Measurements from ENCODE around the gene NPAS1. TPM values are rescaled to one million over a fixed set of nuclear protein-coding genes. Genes with fewer than 3 reads are reported as not detected.
"Not testable (repeated sequence)": the region's sequence is repeated elsewhere in the genome, so short reads cannot be mapped to it uniquely, and the experiment has no call there.

The NPAS1 gene
- total and polyA plus RNA-seq, 5 experiments from 2014 or later: 0.16 to 1.1 (median 0.60) TPM

- H3K27me3 Mint-ChIP-seq, ATAC-seq, DNase-seq, H3K4me3 Mint-ChIP-seq, H3K9me3 Mint-ChIP-seq, H3K27ac Mint-ChIP-seq: not testable (repeated sequence)
- Mint-ChIP-seq H3K36me3 (peaks cover 0 to 75% (median 7%) of the 10 kb centered on the region in 3 donors), H3K4me1 (peaks cover 8 to 16% (median 10%) of the 10 kb centered on the region in 4 donors)
- POLR2A ChIA-PET: interaction anchor here (1.5 to 4.6 kb wide), 3 partner anchors 34 to 45 kb away, joined by 3 to 49 read pairs (median 6); partner anchors contain the start of gene ZC3H4
These were observed 58.7 kb downstream of the NPAS1 start for GRCh38 chr19:47078351-47078750.

DNA sequence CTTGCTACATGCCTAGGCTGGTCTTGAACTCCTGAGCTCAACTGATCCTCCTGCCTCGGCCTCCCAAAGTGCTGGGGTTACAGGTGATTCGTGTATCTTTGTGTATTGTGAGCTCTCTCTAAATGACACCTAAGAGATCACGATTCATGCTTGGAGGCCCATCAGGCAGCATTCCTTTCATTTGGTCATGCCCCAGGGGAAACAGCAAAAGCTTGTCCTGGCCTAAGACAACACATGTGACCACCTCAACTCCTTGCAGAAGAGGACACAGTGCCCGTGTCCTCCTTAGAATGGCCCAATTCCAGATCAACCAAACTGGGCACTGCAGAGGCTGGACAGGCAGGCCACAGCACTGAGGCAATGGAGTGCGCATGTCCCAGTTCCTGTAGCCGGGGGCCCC lies 61.5 kb downstream of the NPAS1 start:
- Mint-ChIP-seq H3K4me1 (peaks cover 0 to 2% (median 0%) of the 10 kb centered on the region in 4 donors), H3K4me3 (no peak overlapping the region), H3K27ac (peak overlapping the region in 1 of 10 donors; percentile 82), H3K36me3 (peaks cover 0 to 86% (median 12%) of the 10 kb centered on the region in 3 donors), H3K9me3 (no peaks in the 10 kb centered on the region), H3K27me3 (no peaks in the 10 kb centered on the region)
- POLR2A ChIA-PET: interaction anchor here (0.8 to 4.6 kb wide), 3 partner anchors 31 to 51 kb away, joined by 3 to 49 read pairs (median 4); partner anchors contain the start of gene ZC3H4
- DNase-seq (no peak), ATAC-seq (no peak)

DNA sequence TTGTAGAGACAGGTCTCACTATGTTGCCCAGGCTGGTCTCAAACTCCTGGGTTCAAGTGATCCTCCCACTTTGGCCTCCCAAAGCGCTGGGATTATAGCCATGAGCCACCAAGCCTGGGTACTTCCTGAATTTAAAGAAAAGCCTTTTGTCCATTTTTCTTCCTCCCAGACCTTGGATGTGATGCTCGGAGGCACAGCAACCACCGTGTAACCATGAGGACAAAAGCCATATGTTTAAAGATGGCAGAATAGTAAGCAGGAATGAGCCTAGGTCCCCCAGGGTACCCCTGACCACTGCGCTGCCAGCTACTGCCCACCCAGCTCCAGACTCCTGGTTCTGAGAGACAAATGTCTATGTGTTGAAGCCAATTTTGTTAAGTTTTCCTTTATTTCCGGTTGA lies 62.9 kb downstream of the NPAS1 start:
- no peaks in the 10 kb centered on the region for H3K9me3 Mint-ChIP-seq
- peaks cover 0 to 3% (median 0%) of the 10 kb centered on the region in 4 donors for H3K4me1 Mint-ChIP-seq
- H3K36me3 Mint-ChIP-seq: peaks cover 0 to 85% (median 12%) of the 10 kb centered on the region in 3 donors
- no peaks in the 10 kb centered on the region for H3K27me3 Mint-ChIP-seq
- H3K27ac Mint-ChIP-seq: peak overlapping the region in 1 of 10 donors; percentile 24
- POLR2A ChIA-PET: interaction anchor here (0.5 to 4.6 kb wide), 2 partner anchors 16 to 30 kb away, joined by 4 to 49 read pairs; partner anchors contain the start of gene ZC3H4
- no peak overlapping the region for H3K4me3 Mint-ChIP-seq
- ATAC-seq: no peak
- no peak for DNase-seq

- Mint-ChIP-seq H3K27ac (no peak overlapping the region), H3K4me1 (peaks cover 0 to 3% (median 0%) of the 10 kb centered on the region in 4 donors)
- POLR2A ChIA-PET: interaction anchor here (0.6 to 1.7 kb wide), 2 partner anchors 28 to 47 kb away, joined by 6 to 7 read pairs; partner anchors contain the start of gene ZC3H4
These were observed 65.3 kb downstream of the NPAS1 start for GRCh38 chr19:47084879-47085439.

DNA sequence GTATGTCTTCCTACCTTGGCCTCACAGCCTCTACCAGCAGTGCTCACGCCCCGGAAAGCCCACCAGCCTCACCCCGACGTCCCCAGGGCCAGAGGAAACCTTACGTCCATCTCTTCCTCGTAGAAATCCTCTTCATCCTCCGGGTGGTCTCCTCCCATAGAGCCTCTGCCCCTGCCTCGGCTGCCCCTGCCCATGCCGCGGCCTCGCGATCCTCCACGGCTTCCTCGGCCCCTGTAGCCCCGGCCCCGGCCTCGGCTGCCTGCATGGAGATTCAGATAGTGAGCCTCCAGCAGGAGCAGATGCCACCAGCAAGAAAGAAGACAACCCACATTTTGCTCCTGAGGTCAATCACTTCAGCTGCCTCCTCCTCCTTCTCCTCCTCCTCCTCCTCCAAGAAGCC lies 66.6 kb downstream of the NPAS1 start:
- H3K27ac Mint-ChIP-seq: peak overlapping the region in 2 of 10 donors; percentile 14 to 20

More at GRCh38 chr19:47084879-47085439, 65.3 kb downstream of the NPAS1 start:
- Mint-ChIP-seq H3K27me3 (no peaks in the 10 kb centered on the region), H3K9me3 (no peaks in the 10 kb centered on the region), H3K36me3 (peaks cover 0 to 88% (median 16%) of the 10 kb centered on the region in 3 donors), H3K4me3 (no peak overlapping the region)
- DNase-seq: peak in 1 of 10 donors; percentile 52
- no peak for ATAC-seq

DNA sequence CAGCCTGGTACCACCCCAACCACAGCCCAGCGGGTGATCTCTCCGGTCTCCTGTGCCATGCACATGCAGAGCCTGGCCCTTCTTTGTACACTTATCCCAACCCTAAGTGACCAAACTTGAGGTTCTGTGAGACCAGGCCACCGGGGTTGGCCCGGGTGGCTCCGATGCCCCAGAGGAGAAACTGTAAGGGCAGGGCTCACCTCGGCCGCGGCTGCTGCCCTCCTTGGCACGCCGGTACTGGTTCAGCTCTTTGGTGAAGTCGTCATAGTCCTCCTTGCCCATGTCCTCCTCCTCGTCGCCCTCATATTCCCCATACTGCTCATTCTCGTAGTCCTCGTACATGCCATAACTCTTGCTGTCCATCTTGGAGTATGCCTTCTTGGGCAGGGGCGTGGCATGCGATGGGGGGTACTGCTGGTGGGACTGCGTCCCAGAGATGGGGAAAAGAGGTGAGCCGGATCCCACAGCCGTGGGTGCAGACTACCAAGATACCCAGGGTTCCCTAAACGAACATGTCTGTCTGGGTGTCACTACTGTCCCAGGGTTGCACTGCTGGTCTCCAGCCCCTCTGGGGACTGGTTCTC lies 70.2 kb downstream of the NPAS1 start:
- POLR2A ChIA-PET: interaction anchor here (0.6 to 1.3 kb wide), 2 partner anchors 23 to 220 kb away, joined by 3 to 5 read pairs; partner anchors contain the start of gene ZC3H4
- Mint-ChIP-seq H3K4me1 (peaks cover 5 to 27% (median 18%) of the 10 kb centered on the region in 4 donors), H3K9me3 (no peaks in the 10 kb centered on the region), H3K36me3 (peaks cover 0 to 84% (median 8%) of the 10 kb centered on the region in 3 donors), H3K27ac (peak overlapping the region in 1 of 10 donors; percentile 25), H3K27me3 (no peaks in the 10 kb centered on the region), H3K4me3 (no peak overlapping the region)
- ATAC-seq (no peak), DNase-seq (peak in 1 of 10 donors; percentile 36)

More for the DNA sequence above, 66.6 kb downstream of the NPAS1 start:
- Mint-ChIP-seq H3K36me3 (peaks cover 0 to 88% (median 17%) of the 10 kb centered on the region in 3 donors), H3K27me3 (no peaks in the 10 kb centered on the region), H3K4me1 (peaks cover 0 to 5% (median 0%) of the 10 kb centered on the region in 4 donors), H3K9me3 (no peaks in the 10 kb centered on the region), H3K4me3 (no peak overlapping the region)
- peak in 1 of 10 donors; percentile 48 for DNase-seq
- ATAC-seq: no peak
- POLR2A ChIA-PET: no interaction called here

DNA sequence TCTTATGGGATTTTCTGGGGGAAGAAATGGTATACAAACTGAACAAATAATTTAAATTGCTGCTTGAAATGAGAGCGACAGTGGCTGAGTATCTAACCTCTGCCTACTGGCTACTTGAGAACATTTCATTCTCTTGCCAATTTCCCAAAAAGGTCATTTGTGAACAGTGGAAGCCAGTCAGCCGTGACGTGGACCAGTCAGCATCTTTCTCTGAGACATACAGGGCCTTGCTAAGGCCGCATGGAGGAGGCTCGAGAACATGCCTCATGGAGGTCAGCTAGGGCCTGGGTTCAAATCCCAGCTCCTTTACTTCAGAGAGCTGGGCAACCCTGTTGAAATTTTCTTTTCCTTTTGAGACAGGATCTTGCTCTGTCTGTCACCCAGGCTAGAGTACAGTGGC lies 73.6 kb downstream of the NPAS1 start:
- Mint-ChIP-seq H3K4me3 (no peak overlapping the region), H3K9me3 (no peaks in the 10 kb centered on the region)
- POLR2A ChIA-PET: interaction anchor here (1.1 to 10.1 kb wide), 3 partner anchors 13 to 19 kb away, joined by 3 to 110 read pairs (median 3); partner anchors contain the start of gene ZC3H4

DNA sequence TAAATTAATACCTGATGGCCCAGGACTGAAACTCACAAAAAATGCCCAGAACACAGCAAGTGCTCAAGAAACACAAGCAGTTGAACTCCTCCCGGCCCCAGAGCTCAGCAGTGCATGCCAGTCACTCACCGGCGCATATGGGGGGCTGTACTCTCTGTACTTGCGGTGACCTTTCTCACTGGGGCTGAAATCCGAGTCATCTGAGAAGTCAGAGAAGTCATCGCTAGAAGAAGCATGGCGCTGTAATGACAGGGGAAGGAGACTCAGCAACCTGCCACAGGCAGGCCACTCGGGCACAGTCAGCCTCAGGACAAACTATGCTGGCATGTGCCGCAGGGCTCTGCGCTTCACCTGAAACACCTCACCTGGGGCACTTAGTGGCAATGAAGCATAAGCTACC lies 74.2 kb downstream of the NPAS1 start:
- Mint-ChIP-seq H3K27ac (peak overlapping the region in 9 of 10 donors; percentile 43 to 100 (median 82)), H3K36me3 (peaks cover 0 to 65% (median 8%) of the 10 kb centered on the region in 3 donors), H3K4me1 (peaks cover 17 to 59% (median 46%) of the 10 kb centered on the region in 4 donors), H3K4me3 (no peak overlapping the region), H3K9me3 (no peaks in the 10 kb centered on the region), H3K27me3 (no peaks in the 10 kb centered on the region)
- POLR2A ChIA-PET: interaction anchor here (1.3 to 10.1 kb wide), 2 partner anchors 12 to 18 kb away, joined by 3 to 110 read pairs; partner anchors contain the start of gene ZC3H4
- ATAC-seq (no peak), DNase-seq (peak in 1 of 10 donors; percentile 49)

More for the DNA sequence above, 73.6 kb downstream of the NPAS1 start:
- Mint-ChIP-seq H3K4me1 (peaks cover 16 to 54% (median 40%) of the 10 kb centered on the region in 4 donors), H3K36me3 (peaks cover 0 to 65% (median 8%) of the 10 kb centered on the region in 3 donors), H3K27me3 (no peaks in the 10 kb centered on the region), H3K27ac (peak overlapping the region in 5 of 10 donors; percentile 19 to 100 (median 88))
- ATAC-seq (no peak), DNase-seq (no peak)

DNA sequence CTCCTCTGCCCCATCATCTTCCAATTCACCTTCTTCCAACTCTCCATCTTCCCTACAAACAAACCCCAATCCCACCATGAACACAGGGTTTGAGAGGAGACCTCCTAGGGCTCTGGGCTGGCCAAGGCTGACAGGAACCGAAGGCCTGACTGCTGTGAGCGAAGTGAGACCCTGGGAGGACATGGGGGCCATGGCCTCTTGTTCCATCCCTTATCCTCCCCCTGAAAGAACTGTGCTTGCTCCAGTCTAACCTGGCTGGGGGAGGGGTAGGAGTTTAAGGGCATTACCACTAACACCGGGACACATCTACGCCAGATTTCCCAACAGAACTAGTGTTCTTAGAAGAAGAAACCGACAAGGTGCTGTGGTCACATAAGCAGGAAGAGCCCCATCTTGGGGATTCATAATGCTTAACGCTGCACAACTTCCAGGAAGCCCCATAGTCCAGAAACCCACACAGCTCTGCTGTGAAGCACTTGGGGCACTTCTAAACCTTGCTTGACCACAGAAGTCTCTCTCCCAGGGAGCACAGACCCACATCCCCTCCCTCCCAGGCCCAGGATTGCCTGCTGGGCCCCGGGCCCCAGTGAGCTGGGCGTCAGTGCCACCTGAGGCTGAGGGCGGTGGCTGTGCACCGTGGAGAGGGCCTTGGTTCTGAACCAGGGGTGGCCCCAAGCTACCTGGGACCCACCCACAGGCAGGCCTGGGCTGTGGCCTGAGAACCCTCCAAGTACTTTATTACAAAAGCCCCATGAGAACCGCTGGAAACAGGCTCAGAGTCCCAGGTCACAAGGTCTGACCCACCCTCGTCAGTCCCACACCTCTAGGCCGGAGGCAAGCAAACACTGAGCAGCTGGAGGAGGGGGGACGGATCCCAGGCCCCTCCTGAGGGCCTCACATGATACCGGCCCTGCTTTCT lies 75.2 kb downstream of the NPAS1 start:
- Mint-ChIP-seq H3K36me3 (peaks cover 0 to 60% (median 3%) of the 10 kb centered on the region in 3 donors), H3K9me3 (no peaks in the 10 kb centered on the region), H3K27me3 (no peaks in the 10 kb centered on the region), H3K4me3 (peak overlapping the region in 8 of 10 donors; percentile 18 to 78 (median 56)), H3K4me1 (peaks cover 17 to 64% (median 48%) of the 10 kb centered on the region in 4 donors), H3K27ac (peak overlapping the region; percentile 88 to 100 (median 94))
- POLR2A ChIA-PET: interaction anchor here (0.5 to 10.1 kb wide), 3 partner anchors 11 to 304 kb away, joined by 3 to 110 read pairs (median 6); partner anchors contain the start of gene ZC3H4
- peak in 4 of 10 donors; percentile 21 to 53 (median 36) for DNase-seq
- peak; percentile 75 to 82 for ATAC-seq

Measured in naive thymus-derived CD8-positive, alpha-beta T cell (primary cell).